Measurements from ENCODE around the gene LRRC34.
A peak's percentile ranks its signal among the peaks of the same experiment; 100 is the strongest.

The LRRC34 gene

DNA sequence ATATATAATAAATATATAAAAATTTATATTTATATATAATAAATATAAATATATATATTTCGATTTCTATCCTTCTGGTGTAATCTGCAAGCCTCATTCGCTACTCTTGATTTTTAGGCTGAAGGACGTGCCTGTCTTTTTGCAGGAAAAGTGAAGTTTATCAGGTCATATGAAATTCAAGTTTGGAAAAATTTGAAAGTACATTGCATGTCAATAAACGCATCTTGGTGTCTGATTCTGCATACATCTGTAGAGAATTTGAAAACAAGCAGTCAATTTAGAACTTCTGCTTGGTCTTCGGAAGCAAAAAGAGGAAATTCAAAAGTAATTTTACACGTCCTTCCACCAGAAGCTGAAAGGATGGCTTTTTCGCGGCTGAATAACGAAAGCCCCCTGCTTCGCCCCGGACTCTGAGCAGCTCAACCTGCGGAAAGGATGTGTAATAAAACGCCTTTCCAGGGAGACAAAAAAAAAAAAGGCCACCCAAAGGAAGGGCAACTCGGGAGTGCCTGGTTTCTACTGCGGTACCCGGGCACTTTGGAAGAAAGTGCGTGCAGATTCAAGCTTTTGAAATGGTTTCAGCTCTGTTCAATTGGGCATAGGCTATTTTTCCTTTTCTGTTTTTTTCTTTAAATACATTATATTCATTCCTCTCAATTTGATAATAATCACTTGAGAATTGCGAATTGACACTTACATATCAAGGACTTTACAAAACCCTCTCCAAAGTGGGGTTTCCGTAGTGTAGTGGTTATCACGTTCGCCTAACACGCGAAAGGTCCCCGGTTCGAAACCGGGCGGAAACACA is 41.0 kb downstream of the LRRC34 start:
- TF ChIP-seq EGR1 (IDR thresholded peaks at IDR 0.05) (no peak), FOXM1 (IDR thresholded peaks at IDR 0.05; ENCODE audit: borderline replicate concordance, low read depth) (peak; percentile 33; the same call in 1 of the 2 replicates), NFIC (IDR thresholded peaks at IDR 0.05) (no peak), CEBPB (IDR thresholded peaks at IDR 0.05) (peak; percentile 53), TAF1 (IDR thresholded peaks at IDR 0.05; ENCODE audit: low read depth) (no peak), CREB1 (IDR thresholded peaks at IDR 0.05; ENCODE audit: low read depth) (no peak), EP300 (IDR thresholded peaks at IDR 0.05; ENCODE audit: borderline replicate concordance) (0 out of 2 replicates have a peak, but pooled peaks have one; percentile 11), ZBTB7A (IDR thresholded peaks at IDR 0.05; ENCODE audit: low read depth) (peak; percentile 83; the same call in 1 of the 2 replicates), TCF12 (IDR thresholded peaks at IDR 0.05; ENCODE audit: low read depth) (no peak; the same call in 1 of the 2 replicates), TEAD4 (IDR thresholded peaks at IDR 0.05) (peak; percentile 92), RAD21 (IDR thresholded peaks at IDR 0.05; ENCODE audit: low read depth) (no peak; the same call in 1 of the 2 replicates)
- TF ChIP-seq, protein P1, sequence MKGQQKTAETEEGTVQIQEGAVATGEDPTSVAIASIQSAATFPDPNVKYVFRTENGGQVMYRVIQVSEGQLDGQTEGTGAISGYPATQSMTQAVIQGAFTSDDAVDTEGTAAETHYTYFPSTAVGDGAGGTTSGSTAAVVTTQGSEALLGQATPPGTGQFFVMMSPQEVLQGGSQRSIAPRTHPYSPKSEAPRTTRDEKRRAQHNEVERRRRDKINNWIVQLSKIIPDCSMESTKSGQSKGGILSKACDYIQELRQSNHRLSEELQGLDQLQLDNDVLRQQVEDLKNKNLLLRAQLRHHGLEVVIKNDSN (IDR thresholded peaks at IDR 0.05), result no peak; the same call in 1 of the 2 replicates
- TF ChIP-seq, protein P2, sequence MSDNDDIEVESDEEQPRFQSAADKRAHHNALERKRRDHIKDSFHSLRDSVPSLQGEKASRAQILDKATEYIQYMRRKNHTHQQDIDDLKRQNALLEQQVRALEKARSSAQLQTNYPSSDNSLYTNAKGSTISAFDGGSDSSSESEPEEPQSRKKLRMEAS (IDR thresholded peaks at IDR 0.05), result no peak
- TF ChIP-seq, protein P3, sequence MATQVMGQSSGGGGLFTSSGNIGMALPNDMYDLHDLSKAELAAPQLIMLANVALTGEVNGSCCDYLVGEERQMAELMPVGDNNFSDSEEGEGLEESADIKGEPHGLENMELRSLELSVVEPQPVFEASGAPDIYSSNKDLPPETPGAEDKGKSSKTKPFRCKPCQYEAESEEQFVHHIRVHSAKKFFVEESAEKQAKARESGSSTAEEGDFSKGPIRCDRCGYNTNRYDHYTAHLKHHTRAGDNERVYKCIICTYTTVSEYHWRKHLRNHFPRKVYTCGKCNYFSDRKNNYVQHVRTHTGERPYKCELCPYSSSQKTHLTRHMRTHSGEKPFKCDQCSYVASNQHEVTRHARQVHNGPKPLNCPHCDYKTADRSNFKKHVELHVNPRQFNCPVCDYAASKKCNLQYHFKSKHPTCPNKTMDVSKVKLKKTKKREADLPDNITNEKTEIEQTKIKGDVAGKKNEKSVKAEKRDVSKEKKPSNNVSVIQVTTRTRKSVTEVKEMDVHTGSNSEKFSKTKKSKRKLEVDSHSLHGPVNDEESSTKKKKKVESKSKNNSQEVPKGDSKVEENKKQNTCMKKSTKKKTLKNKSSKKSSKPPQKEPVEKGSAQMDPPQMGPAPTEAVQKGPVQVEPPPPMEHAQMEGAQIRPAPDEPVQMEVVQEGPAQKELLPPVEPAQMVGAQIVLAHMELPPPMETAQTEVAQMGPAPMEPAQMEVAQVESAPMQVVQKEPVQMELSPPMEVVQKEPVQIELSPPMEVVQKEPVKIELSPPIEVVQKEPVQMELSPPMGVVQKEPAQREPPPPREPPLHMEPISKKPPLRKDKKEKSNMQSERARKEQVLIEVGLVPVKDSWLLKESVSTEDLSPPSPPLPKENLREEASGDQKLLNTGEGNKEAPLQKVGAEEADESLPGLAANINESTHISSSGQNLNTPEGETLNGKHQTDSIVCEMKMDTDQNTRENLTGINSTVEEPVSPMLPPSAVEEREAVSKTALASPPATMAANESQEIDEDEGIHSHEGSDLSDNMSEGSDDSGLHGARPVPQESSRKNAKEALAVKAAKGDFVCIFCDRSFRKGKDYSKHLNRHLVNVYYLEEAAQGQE (IDR thresholded peaks at IDR 0.05; ENCODE audit: low read depth), result no peak

GRCh38 chr3:169769287-169770181 is 43.2 kb downstream of the LRRC34 start, which contains the start of gene ACTRT3:
TSS of gene ACTRT3 (minus strand) at chr3:169769561. CDS start at chr3:169769520, 41 bp downstream.
- TF ChIP-seq ZBTB7A (IDR thresholded peaks at IDR 0.05; ENCODE audit: low read depth) (no peak), YY1 (IDR thresholded peaks at IDR 0.05; ENCODE audit: low read depth) (no peak), TAF1 (IDR thresholded peaks at IDR 0.05; ENCODE audit: low read depth) (no peak), TCF12 (IDR thresholded peaks at IDR 0.05; ENCODE audit: low read depth) (no peak), EGR1 (IDR thresholded peaks at IDR 0.05) (peak; percentile 68), TEAD4 (IDR thresholded peaks at IDR 0.05) (0 out of 2 replicates have a peak, but pooled peaks have one; percentile 3), NFIC (IDR thresholded peaks at IDR 0.05) (0 out of 2 replicates have a peak, but pooled peaks have one; percentile 6)

GRCh38 chr3:169764882-169765612 is 47.7 kb downstream of the LRRC34 start, which contains the start of gene TERC:
TSS of gene TERC (minus strand) at chr3:169765060.
- TF ChIP-seq EGR1 (IDR thresholded peaks at IDR 0.05) (no peak), TAF1 (IDR thresholded peaks at IDR 0.05; ENCODE audit: low read depth) (peak; percentile 60), FOXM1 (IDR thresholded peaks at IDR 0.05; ENCODE audit: borderline replicate concordance, low read depth) (0 out of 2 replicates have a peak, but pooled peaks have one; percentile 29), ZBTB7A (IDR thresholded peaks at IDR 0.05; ENCODE audit: low read depth) (no peak), CEBPB (IDR thresholded peaks at IDR 0.05) (no peak), YY1 (IDR thresholded peaks at IDR 0.05; ENCODE audit: low read depth) (peak; percentile 84), CREB1 (IDR thresholded peaks at IDR 0.05; ENCODE audit: low read depth) (no peak), NFIC (IDR thresholded peaks at IDR 0.05) (no peak), TEAD4 (IDR thresholded peaks at IDR 0.05) (no peak), TCF12 (IDR thresholded peaks at IDR 0.05; ENCODE audit: low read depth) (no peak), EP300 (IDR thresholded peaks at IDR 0.05; ENCODE audit: borderline replicate concordance) (0 out of 2 replicates have a peak, but pooled peaks have one; percentile 9)
- TF ChIP-seq, protein P1 (IDR thresholded peaks at IDR 0.05), result peak; percentile 6; the same call in 1 of the 2 replicates
- TF ChIP-seq, protein P2 (IDR thresholded peaks at IDR 0.05), result peak; percentile 72; the same call in 1 of the 2 replicates

GRCh38 chr3:169764312-169764881 is 48.3 kb downstream of the LRRC34 start:
- TF ChIP-seq TCF12 (IDR thresholded peaks at IDR 0.05; ENCODE audit: low read depth) (peak; percentile 30; the same call in 1 of the 2 replicates), EGR1 (IDR thresholded peaks at IDR 0.05) (no peak), ZBTB7A (IDR thresholded peaks at IDR 0.05; ENCODE audit: low read depth) (peak; percentile 61; the same call in 1 of the 2 replicates)

GRCh38 chr3:169760479-169760878 is 52.2 kb downstream of the LRRC34 start:
- TF ChIP-seq RAD21 (IDR thresholded peaks at IDR 0.05; ENCODE audit: low read depth), result no peak
- TF ChIP-seq NFIC (IDR thresholded peaks at IDR 0.05), result peak; percentile 54
- 0 out of 2 replicates have a peak, but pooled peaks have one; percentile 34 for TF ChIP-seq TCF12 (IDR thresholded peaks at IDR 0.05; ENCODE audit: low read depth)
- no peak for TF ChIP-seq EP300 (IDR thresholded peaks at IDR 0.05; ENCODE audit: borderline replicate concordance)
- no peak for TF ChIP-seq ZBTB7A (IDR thresholded peaks at IDR 0.05; ENCODE audit: low read depth)
- TF ChIP-seq CEBPB (IDR thresholded peaks at IDR 0.05), result no peak
- TF ChIP-seq TAF1 (IDR thresholded peaks at IDR 0.05; ENCODE audit: low read depth), result no peak
- TF ChIP-seq, protein P1 (IDR thresholded peaks at IDR 0.05), result peak; percentile 52
- TF ChIP-seq, protein P2 (IDR thresholded peaks at IDR 0.05), result peak; percentile 46; the same call in 1 of the 2 replicates
- TF ChIP-seq TEAD4 (IDR thresholded peaks at IDR 0.05), result peak; percentile 64
- TF ChIP-seq EGR1 (IDR thresholded peaks at IDR 0.05), result no peak
- no peak for TF ChIP-seq CREB1 (IDR thresholded peaks at IDR 0.05; ENCODE audit: low read depth)

Measured in Ishikawa (cell line).